PC-3 (cell line): ENCODE data around the gene SLC35D3.

ENCODE experiments used
- EZH2phosphoT487 ChIP-seq: fragments of 300-600 bp; sonication (generic); IDR thresholded peaks from 2 replicates; pipeline ENCODE4 v1.6.1; 2018; ENCODE audit warnings: mild to moderate bottlenecking, antibody characterized with exemption, low read length, borderline replicate concordance
- TF ChIP-seq, protein P1 (sequence below): fragments of 300-600 bp; sonication (generic); conservative IDR thresholded peaks from 2 replicates; pipeline ENCODE4 v1.5.1; 2017; ENCODE audit warnings: antibody characterized with exemption, low read depth, mild to moderate bottlenecking, low read length

GRCh38 chr6:136880748-136881460 lies 41.2 kb upstream of the SLC35D3 start:
- TF ChIP-seq EZH2phosphoT487: no peak
- TF ChIP-seq, protein P1, sequence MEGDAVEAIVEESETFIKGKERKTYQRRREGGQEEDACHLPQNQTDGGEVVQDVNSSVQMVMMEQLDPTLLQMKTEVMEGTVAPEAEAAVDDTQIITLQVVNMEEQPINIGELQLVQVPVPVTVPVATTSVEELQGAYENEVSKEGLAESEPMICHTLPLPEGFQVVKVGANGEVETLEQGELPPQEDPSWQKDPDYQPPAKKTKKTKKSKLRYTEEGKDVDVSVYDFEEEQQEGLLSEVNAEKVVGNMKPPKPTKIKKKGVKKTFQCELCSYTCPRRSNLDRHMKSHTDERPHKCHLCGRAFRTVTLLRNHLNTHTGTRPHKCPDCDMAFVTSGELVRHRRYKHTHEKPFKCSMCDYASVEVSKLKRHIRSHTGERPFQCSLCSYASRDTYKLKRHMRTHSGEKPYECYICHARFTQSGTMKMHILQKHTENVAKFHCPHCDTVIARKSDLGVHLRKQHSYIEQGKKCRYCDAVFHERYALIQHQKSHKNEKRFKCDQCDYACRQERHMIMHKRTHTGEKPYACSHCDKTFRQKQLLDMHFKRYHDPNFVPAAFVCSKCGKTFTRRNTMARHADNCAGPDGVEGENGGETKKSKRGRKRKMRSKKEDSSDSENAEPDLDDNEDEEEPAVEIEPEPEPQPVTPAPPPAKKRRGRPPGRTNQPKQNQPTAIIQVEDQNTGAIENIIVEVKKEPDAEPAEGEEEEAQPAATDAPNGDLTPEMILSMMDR: no peak
